Breast epithelium (tissue), 3 donors: ENCODE results near the gene ABCC6.

Experiments used
- POLR2A ChIP-seq: fragments of 450-650 bp; IDR thresholded peaks from one replicate; pipeline ENCODE4 v1.6.1; 2016; ENCODE audit warnings: antibody characterized with exemption, mild to moderate bottlenecking, moderate library complexity
- POLR2AphosphoS5 ChIP-seq, 3 donors: sonication (generic); formaldehyde crosslinking; IDR thresholded peaks; one replicate each; pipeline ENCODE4 v1.6.1; 2017; ENCODE audit warnings: antibody characterized with exemption in 3 of 3
- TF ChIP-seq, protein P1 (sequence below), 3 donors: fragments of 450-650 bp; IDR thresholded peaks; one replicate each; pipeline ENCODE4 v1.5.1; 2016 to 2017; ENCODE audit warnings: antibody characterized with exemption in 3 of 3, mild to moderate bottlenecking in 3 of 3, moderate library complexity in 3 of 3

- TF ChIP-seq, protein P1, sequence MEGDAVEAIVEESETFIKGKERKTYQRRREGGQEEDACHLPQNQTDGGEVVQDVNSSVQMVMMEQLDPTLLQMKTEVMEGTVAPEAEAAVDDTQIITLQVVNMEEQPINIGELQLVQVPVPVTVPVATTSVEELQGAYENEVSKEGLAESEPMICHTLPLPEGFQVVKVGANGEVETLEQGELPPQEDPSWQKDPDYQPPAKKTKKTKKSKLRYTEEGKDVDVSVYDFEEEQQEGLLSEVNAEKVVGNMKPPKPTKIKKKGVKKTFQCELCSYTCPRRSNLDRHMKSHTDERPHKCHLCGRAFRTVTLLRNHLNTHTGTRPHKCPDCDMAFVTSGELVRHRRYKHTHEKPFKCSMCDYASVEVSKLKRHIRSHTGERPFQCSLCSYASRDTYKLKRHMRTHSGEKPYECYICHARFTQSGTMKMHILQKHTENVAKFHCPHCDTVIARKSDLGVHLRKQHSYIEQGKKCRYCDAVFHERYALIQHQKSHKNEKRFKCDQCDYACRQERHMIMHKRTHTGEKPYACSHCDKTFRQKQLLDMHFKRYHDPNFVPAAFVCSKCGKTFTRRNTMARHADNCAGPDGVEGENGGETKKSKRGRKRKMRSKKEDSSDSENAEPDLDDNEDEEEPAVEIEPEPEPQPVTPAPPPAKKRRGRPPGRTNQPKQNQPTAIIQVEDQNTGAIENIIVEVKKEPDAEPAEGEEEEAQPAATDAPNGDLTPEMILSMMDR (IDR thresholded peaks at IDR 0.05): no peak
- TF ChIP-seq POLR2AphosphoS5 (IDR thresholded peaks at IDR 0.05): no peak
- no peak for TF ChIP-seq POLR2A
Measured at GRCh38 chr16:16120382-16121184, 102.7 kb downstream of the ABCC6 start.
